H9 (cell line): ENCODE data around the gene BMPR1A. TPM values are rescaled to one million over a fixed set of nuclear protein-coding genes. Genes with fewer than 3 reads are reported as not detected.

Experiments
- DNase-seq: peaks from one replicate; pipeline ENCODE4 v3.0.0-alpha.2; 2017
- H2AFZ ChIP-seq: one replicate; pipeline ENCODE4 v1.6.1; 2013; ENCODE audit warnings: mild to moderate bottlenecking, low read length, control low read depth, moderate library complexity
- H2AK5ac ChIP-seq: 2 replicates; pipeline ENCODE4 v1.6.1; 2013; ENCODE audit warnings: low read length, control low read depth, mixed read lengths; ENCODE audit not compliant: insufficient read length
- H2BK120ac ChIP-seq: one replicate; pipeline ENCODE4 v1.6.1; 2013; ENCODE audit warnings: low read depth, mild to moderate bottlenecking, low read length, control low read depth, inconsistent platforms; ENCODE audit not compliant: poor library complexity, severe bottlenecking
- H2BK12ac ChIP-seq: 2 replicates; pipeline ENCODE4 v1.6.1; 2013; ENCODE audit warnings: low read length, control low read depth, mixed read lengths, low read depth; ENCODE audit not compliant: insufficient read length
- H2BK15ac ChIP-seq: 2 replicates; pipeline ENCODE4 v1.6.1; 2013; ENCODE audit warnings: low read depth, low read length, control low read depth
- H2BK20ac ChIP-seq: one replicate; pipeline ENCODE4 v1.6.1; 2013; ENCODE audit warnings: low read depth, mild to moderate bottlenecking, low read length, control low read depth, inconsistent platforms; ENCODE audit not compliant: poor library complexity, severe bottlenecking
- H2BK5ac ChIP-seq: 2 replicates; pipeline ENCODE4 v1.6.1; 2013; ENCODE audit warnings: low read length, control low read depth, mixed read lengths; ENCODE audit not compliant: insufficient read length
- H3K14ac ChIP-seq: 2 replicates; pipeline ENCODE4 v1.6.1; 2013; ENCODE audit warnings: low read length, control low read depth; ENCODE audit not compliant: insufficient read depth
- H3K18ac ChIP-seq: 2 replicates; pipeline ENCODE4 v1.6.1; 2013; ENCODE audit warnings: low read depth, mild to moderate bottlenecking, mixed read lengths, low read length, control low read depth; ENCODE audit not compliant: insufficient read length
- H3K23ac ChIP-seq: 2 replicates; pipeline ENCODE4 v1.6.1; 2013; ENCODE audit warnings: low read length, control low read depth, mixed read lengths, low read depth; ENCODE audit not compliant: insufficient read length
- H3K23me2 ChIP-seq: 2 replicates; pipeline ENCODE4 v1.6.1; 2013; ENCODE audit warnings: low read depth, mild to moderate bottlenecking, mixed read lengths, low read length, control low read depth; ENCODE audit not compliant: insufficient read length, poor library complexity, severe bottlenecking
- H3K27ac ChIP-seq: 2 replicates; pipeline ENCODE4 v1.5.1; 2013; ENCODE audit warnings: low read length, control low read depth, mixed read lengths, low read depth; ENCODE audit not compliant: insufficient read length
- H3K27me3 ChIP-seq: 2 replicates; pipeline ENCODE4 v1.6.1; 2013; ENCODE audit warnings: low read length, control low read depth, inconsistent platforms; ENCODE audit not compliant: insufficient read depth
- H3K4ac ChIP-seq: 2 replicates; pipeline ENCODE4 v1.6.1; 2013; ENCODE audit warnings: low read depth, mild to moderate bottlenecking, control low read depth, inconsistent platforms, low read length, moderate library complexity
- H3K4me1 ChIP-seq: 2 replicates; pipeline ENCODE4 v1.6.1; 2013; ENCODE audit warnings: low read length, control low read depth, inconsistent platforms; ENCODE audit not compliant: insufficient read depth
- H3K4me2 ChIP-seq: 2 replicates; pipeline ENCODE4 v1.6.1; 2013; ENCODE audit warnings: low read length, control low read depth, mixed read lengths; ENCODE audit not compliant: insufficient read length, insufficient read depth
- H3K56ac ChIP-seq: 2 replicates; pipeline ENCODE4 v1.6.1; 2013; ENCODE audit warnings: low read depth, mild to moderate bottlenecking, mixed read lengths, low read length, control low read depth; ENCODE audit not compliant: insufficient read length
- H3K79me1 ChIP-seq: 2 replicates; pipeline ENCODE4 v1.6.1; 2013; ENCODE audit warnings: low read depth, mild to moderate bottlenecking, moderate library complexity, low read length, control low read depth, inconsistent platforms; ENCODE audit not compliant: insufficient read depth, poor library complexity, severe bottlenecking
- H3K79me2 ChIP-seq: 2 replicates; pipeline ENCODE4 v1.6.1; 2013; ENCODE audit warnings: low read length, control low read depth, inconsistent platforms; ENCODE audit not compliant: insufficient read depth
- H3K9ac ChIP-seq: 2 replicates; pipeline ENCODE4 v1.6.1; 2013; ENCODE audit warnings: low read length, control low read depth, mixed read lengths; ENCODE audit not compliant: insufficient read length; ENCODE audit errors: extremely low read depth
- H3K9me3 ChIP-seq: one replicate; pipeline ENCODE4 v1.6.1; 2013; ENCODE audit warnings: low read depth, low read length, inconsistent platforms; ENCODE audit not compliant: control insufficient read depth
- H3T11ph ChIP-seq: one replicate; pipeline ENCODE4 v1.6.1; 2013; ENCODE audit warnings: mild to moderate bottlenecking, low read length, control low read depth, inconsistent platforms
- H4K20me1 ChIP-seq: one replicate; pipeline ENCODE4 v1.6.1; 2013; ENCODE audit not compliant: control insufficient read depth, insufficient read length, insufficient read depth
- H4K5ac ChIP-seq: 2 replicates; pipeline ENCODE4 v1.6.1; 2013; ENCODE audit warnings: low read depth, mild to moderate bottlenecking, mixed read lengths, low read length, control low read depth; ENCODE audit not compliant: insufficient read length
- H4K8ac ChIP-seq: replicated peaks from 2 replicates; pipeline ENCODE4 v1.6.1; 2013; ENCODE audit warnings: low read length, control low read depth, mixed read lengths, low read depth; ENCODE audit not compliant: insufficient read length
- H4K91ac ChIP-seq: 2 replicates; pipeline ENCODE4 v1.6.1; 2013; ENCODE audit warnings: low read depth, mild to moderate bottlenecking, moderate library complexity, mixed read lengths, low read length, control low read depth; ENCODE audit not compliant: insufficient read length
- H3K27ac Mint-ChIP-seq, 3 experiments: 2 replicates in 2 of 3; 3 replicates in 1 of 3; pipeline ENCODE4 v1.8.0; 2020 to 2021; ENCODE audit warnings: mixed read lengths in 3 of 3, mild to moderate bottlenecking in 1 of 3, moderate library complexity in 1 of 3
- H3K27me3 Mint-ChIP-seq: 2 replicates; pipeline ENCODE4 v1.8.0; 2021; ENCODE audit warnings: low read depth, mild to moderate bottlenecking, moderate library complexity, mixed read lengths
- H3K36me3 Mint-ChIP-seq, 3 experiments: 2 replicates in 2 of 3; 3 replicates in 1 of 3; pipeline ENCODE4 v1.8.0; 2020 to 2021; ENCODE audit warnings: low read depth in 3 of 3, mixed read lengths in 3 of 3; ENCODE audit not compliant: insufficient read depth in 1 of 3
- H3K4me1 Mint-ChIP-seq, 2 experiments: 2 replicates each; pipeline ENCODE4 v1.8.0; 2020; ENCODE audit warnings: mixed read lengths in 2 of 2
- H3K4me3 Mint-ChIP-seq, 2 experiments: 2 replicates in 1 of 2; 3 replicates in 1 of 2; pipeline ENCODE4 v1.8.0; 2020 to 2021; ENCODE audit warnings: mild to moderate bottlenecking in 2 of 2, mixed read lengths in 2 of 2, moderate library complexity in 1 of 2
- H3K9me3 Mint-ChIP-seq, 2 experiments: 2 replicates in 1 of 2; 3 replicates in 1 of 2; pipeline ENCODE4 v1.8.0; 2020; ENCODE audit warnings: mild to moderate bottlenecking in 2 of 2, mixed read lengths in 2 of 2, moderate library complexity in 1 of 2
- CTCF ChIP-seq: fragments of 200-600 bp; sonication (generic); conservative IDR thresholded peaks from 3 replicates; pipeline ENCODE4 v1.8.0; 2021; ENCODE audit warnings: antibody characterized with exemption, mild to moderate bottlenecking
- WGBS: extraction: QIAGEN DNeasy Blood & Tissue Kit; methylation state at CpG from one replicate; pipeline ENCODE4 v1.1.7; 2013; ENCODE audit warnings: missing lambda C conversion rate, low lambda C conversion rate, mixed read lengths; ENCODE audit not compliant: insufficient read length; ENCODE audit errors: extremely low coverage; 5-methylcytosine and 5-hydroxymethylcytosine counted together
- total RNA-seq: library from RNA; stranded (reverse); gene quantifications from 2 replicates; pipeline ENCODE4 v1.2.1, GENCODE V29; 2021

The BMPR1A gene
- total RNA-seq, 1 experiment from 2014 or later: 138 TPM

- Histone ChIP-seq H4K5ac (no peak overlapping the region), H2AK5ac (no peak overlapping the region), H4K20me1 (no peaks in the 10 kb centered on the region), H4K8ac (no peak overlapping the region), H3T11ph (no peak overlapping the region), H4K91ac (no peak overlapping the region), H2BK5ac (no peak overlapping the region), H3K4me1 (no peaks in the 10 kb centered on the region), H3K56ac (no peak overlapping the region), H3K4ac (no peak overlapping the region), H2BK12ac (no peak overlapping the region), H2BK20ac (no peak overlapping the region), H2BK15ac (no peak overlapping the region), H3K9me3 (no peaks in the 10 kb centered on the region), H3K4me2 (no peak overlapping the region), H3K18ac (no peak overlapping the region), H2BK120ac (no peak overlapping the region), H3K23ac (no peak overlapping the region), H3K27ac (no peak overlapping the region), H3K79me2 (no peaks in the 10 kb centered on the region), H3K23me2 (no peaks in the 10 kb centered on the region), H2AFZ (no peak overlapping the region), H3K14ac (no peak overlapping the region), H3K27me3 (no peaks in the 10 kb centered on the region), H3K79me1 (no peaks in the 10 kb centered on the region), H3K9ac (no peak overlapping the region)
- Mint-ChIP-seq H3K4me1 (peaks cover 4 to 8% of the 10 kb centered on the region in 2 experiments; a peak in 3 of 4 replicates), H3K4me3 (no peak overlapping the region), H3K36me3 (no peaks in the 10 kb centered on the region), H3K27ac (no peak overlapping the region), H3K27me3 (peaks cover 7% of the 10 kb centered on the region; the same call in 1 of the 2 replicates), H3K9me3 (no peaks in the 10 kb centered on the region)
- WGBS: no CpG with 5 or more reads among the region's 6 CpGs
- TF ChIP-seq CTCF: no peak
- DNase-seq: no peak
These were observed 32.0 kb upstream of the BMPR1A start for GRCh38 chr10:86724445-86724844.
